Ovary (tissue), 3 donors: ENCODE measurements around the gene IFNA5.

Source experiments
- EP300 ChIP-seq: sonication (generic); formaldehyde crosslinking; IDR thresholded peaks from one replicate; pipeline ENCODE4 v1.6.1; 2017; ENCODE audit warnings: antibody characterized with exemption
- POLR2A ChIP-seq: fragments of 450-650 bp; IDR thresholded peaks from one replicate; pipeline ENCODE4 v1.6.1; 2017; ENCODE audit warnings: antibody characterized with exemption, mild to moderate bottlenecking, moderate library complexity
- TF ChIP-seq, protein P1 (sequence below), 3 donors: fragments of 450-650 bp in 2 of 3; fragments of 200-600 bp in 1 of 3; IDR thresholded peaks; one replicate each; pipeline versions ENCODE4 v1.5.1 to v1.8.0; 2016 to 2022; ENCODE audit warnings: antibody characterized with exemption in 3 of 3, mild to moderate bottlenecking in 1 of 3
- donor health status: DM: no; HTN: no; CAD: no.

DNA sequence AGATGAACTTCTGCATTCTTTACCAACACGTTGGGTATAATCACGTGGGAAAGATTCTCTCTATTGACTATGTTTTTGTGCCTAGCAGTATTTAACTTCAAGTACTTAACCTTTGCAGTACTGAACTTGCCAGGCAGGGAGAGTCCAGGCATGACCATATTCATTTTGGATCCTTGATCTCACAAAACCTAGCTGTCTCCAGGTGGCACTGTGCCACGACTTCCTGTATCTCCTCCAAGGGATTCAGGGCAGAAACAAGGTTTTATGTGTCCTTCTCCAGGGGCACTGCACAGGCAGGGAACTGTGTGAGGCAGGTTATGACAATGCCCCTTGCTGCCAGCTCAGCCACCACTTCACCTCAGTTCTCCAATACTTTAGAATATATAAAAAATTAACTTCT, 11.7 kb upstream of the IFNA5 start:
- TF ChIP-seq, protein P1, sequence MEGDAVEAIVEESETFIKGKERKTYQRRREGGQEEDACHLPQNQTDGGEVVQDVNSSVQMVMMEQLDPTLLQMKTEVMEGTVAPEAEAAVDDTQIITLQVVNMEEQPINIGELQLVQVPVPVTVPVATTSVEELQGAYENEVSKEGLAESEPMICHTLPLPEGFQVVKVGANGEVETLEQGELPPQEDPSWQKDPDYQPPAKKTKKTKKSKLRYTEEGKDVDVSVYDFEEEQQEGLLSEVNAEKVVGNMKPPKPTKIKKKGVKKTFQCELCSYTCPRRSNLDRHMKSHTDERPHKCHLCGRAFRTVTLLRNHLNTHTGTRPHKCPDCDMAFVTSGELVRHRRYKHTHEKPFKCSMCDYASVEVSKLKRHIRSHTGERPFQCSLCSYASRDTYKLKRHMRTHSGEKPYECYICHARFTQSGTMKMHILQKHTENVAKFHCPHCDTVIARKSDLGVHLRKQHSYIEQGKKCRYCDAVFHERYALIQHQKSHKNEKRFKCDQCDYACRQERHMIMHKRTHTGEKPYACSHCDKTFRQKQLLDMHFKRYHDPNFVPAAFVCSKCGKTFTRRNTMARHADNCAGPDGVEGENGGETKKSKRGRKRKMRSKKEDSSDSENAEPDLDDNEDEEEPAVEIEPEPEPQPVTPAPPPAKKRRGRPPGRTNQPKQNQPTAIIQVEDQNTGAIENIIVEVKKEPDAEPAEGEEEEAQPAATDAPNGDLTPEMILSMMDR (IDR thresholded peaks at IDR 0.05), result no peak
- TF ChIP-seq POLR2A (no peak), EP300 (no peak)
